Gastroesophageal sphincter (tissue), 3 donors: ENCODE measurements around the gene CEP41.

Experiments
- EP300 ChIP-seq: sonication (generic); formaldehyde crosslinking; IDR thresholded peaks from one replicate; pipeline ENCODE4 v1.6.1; 2017; ENCODE audit warnings: antibody characterized with exemption, mild to moderate bottlenecking
- POLR2A ChIP-seq, 2 donors: fragments of 450-650 bp; IDR thresholded peaks; one replicate each; pipeline ENCODE4 v1.6.1; 2017; ENCODE audit warnings: antibody characterized with exemption in 2 of 2, mild to moderate bottlenecking in 2 of 2, moderate library complexity in 1 of 2
- POLR2AphosphoS5 ChIP-seq: sonication (generic); formaldehyde crosslinking; IDR thresholded peaks from one replicate; pipeline ENCODE4 v1.6.1; 2017; ENCODE audit warnings: antibody characterized with exemption
- TF ChIP-seq, protein P1 (sequence below), 4 experiments: fragments of 200-600 bp in 2 of 4; fragments of 450-650 bp in 2 of 4; sonication (generic) in 1 of 4; IDR thresholded peaks; one replicate each; pipeline ENCODE4 v1.5.1; 2017 to 2019; ENCODE audit warnings: antibody characterized with exemption in 4 of 4, mild to moderate bottlenecking in 2 of 4, moderate library complexity in 2 of 4

DNA sequence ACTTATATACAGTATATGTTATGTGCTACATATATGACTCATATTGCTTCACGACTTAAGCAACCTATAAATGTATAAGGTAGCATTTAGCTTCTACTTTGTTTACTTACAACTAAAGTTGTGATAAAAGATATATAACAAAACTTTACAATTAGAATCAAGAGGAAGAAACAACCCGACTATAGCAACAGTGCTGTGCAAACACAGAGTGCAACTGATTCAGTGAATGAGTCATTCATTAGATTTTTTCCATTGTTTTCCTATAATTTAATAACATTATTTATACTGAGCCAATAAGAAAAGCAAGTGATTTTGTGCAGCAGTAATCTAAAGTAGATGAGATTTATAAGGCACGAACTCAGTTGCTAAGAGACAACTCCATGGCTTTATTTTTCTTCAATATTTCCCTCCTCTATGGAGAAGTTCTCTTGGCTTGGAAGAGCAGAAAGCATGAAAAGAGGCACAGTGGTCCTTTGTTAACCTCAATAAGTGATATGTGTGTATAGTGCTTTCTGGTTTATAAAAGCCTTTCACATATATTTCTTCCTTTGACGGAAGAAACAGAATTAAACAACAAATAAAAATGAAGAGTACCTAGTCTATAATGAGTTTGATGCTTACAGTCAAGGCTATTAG is 19.8 kb downstream of the CEP41 start:
- TF ChIP-seq, protein P1, sequence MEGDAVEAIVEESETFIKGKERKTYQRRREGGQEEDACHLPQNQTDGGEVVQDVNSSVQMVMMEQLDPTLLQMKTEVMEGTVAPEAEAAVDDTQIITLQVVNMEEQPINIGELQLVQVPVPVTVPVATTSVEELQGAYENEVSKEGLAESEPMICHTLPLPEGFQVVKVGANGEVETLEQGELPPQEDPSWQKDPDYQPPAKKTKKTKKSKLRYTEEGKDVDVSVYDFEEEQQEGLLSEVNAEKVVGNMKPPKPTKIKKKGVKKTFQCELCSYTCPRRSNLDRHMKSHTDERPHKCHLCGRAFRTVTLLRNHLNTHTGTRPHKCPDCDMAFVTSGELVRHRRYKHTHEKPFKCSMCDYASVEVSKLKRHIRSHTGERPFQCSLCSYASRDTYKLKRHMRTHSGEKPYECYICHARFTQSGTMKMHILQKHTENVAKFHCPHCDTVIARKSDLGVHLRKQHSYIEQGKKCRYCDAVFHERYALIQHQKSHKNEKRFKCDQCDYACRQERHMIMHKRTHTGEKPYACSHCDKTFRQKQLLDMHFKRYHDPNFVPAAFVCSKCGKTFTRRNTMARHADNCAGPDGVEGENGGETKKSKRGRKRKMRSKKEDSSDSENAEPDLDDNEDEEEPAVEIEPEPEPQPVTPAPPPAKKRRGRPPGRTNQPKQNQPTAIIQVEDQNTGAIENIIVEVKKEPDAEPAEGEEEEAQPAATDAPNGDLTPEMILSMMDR (IDR thresholded peaks at IDR 0.05) = no peak
- no peak for TF ChIP-seq POLR2AphosphoS5
- no peak for TF ChIP-seq POLR2A (IDR thresholded peaks at IDR 0.05)
- no peak for TF ChIP-seq EP300
